Forelimb muscle (tissue), 1 donor: ENCODE results near the gene TSEN2. TPM values are rescaled to one million over a fixed set of nuclear protein-coding genes. Genes with fewer than 3 reads are reported as not detected.

Source experiments
- polyA plus RNA-seq: library from polyadenylated mRNA; unstranded; fragments of 120-200 nt; gene quantifications from one replicate; pipeline ENCODE4 v1.2.1, GENCODE V29; 2013; ENCODE audit not compliant: insufficient read length

TSEN2 gene
- polyA plus RNA-seq, 1 donor = 14.1 TPM

Other genes with a start within 250 kb of the TSEN2 start
- 2.8 TPM for gene PPARG, start 195.4 kb upstream of the TSEN2 start, polyA plus RNA-seq
- gene MKRN2OS, start 61.0 kb downstream of the TSEN2 start, polyA plus RNA-seq = 0.90 TPM
- 27.0 TPM for gene MKRN2, start 72.6 kb downstream of the TSEN2 start, polyA plus RNA-seq
- 105 TPM for gene RAF1, start 179.6 kb downstream of the TSEN2 start, polyA plus RNA-seq